ENCODE data around the gene PTCD2.
"Not testable (repeated sequence)": the region's sequence is repeated elsewhere in the genome, so short reads cannot be mapped to it uniquely, and the experiment has no call there.

The PTCD2 gene

DNA sequence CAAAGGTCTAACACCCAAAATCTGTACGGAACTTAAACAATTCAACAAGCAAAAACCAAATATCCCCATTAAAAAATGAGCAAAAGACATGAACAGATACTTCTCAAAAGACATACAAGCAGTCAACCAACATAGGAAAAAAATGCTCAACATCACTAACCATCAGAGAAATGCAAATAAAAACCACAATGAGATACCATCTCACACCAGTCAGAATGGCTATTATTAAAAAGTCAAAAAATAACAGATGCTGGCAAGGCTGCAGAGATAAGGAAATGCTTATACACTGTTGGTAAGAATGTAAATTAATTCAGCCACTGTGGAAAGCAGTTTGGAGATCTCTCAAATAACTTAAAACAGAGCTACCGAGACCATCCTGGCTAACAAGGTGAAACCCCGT lies 22.0 kb upstream of the PTCD2 start:
- not testable (repeated sequence) for DNase-seq

DNA sequence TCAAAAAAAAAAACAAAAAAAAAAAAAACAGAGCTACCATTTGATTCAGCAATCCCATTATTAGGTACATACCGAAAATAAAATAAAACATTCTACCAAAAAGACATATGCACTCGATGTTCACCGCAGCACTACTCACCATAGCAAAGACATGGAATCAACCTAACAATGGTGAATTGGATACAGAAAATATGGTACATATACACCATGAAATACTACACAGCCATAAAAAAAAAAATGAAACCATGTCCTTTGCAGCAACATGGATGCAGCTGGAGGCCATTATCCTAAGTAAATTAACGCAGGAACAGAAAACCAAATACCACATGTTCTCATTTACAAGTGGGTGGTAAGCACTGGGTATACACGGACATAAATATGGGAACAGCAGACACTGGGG lies 21.5 kb upstream of the PTCD2 start:
- no peak for DNase-seq

DNA sequence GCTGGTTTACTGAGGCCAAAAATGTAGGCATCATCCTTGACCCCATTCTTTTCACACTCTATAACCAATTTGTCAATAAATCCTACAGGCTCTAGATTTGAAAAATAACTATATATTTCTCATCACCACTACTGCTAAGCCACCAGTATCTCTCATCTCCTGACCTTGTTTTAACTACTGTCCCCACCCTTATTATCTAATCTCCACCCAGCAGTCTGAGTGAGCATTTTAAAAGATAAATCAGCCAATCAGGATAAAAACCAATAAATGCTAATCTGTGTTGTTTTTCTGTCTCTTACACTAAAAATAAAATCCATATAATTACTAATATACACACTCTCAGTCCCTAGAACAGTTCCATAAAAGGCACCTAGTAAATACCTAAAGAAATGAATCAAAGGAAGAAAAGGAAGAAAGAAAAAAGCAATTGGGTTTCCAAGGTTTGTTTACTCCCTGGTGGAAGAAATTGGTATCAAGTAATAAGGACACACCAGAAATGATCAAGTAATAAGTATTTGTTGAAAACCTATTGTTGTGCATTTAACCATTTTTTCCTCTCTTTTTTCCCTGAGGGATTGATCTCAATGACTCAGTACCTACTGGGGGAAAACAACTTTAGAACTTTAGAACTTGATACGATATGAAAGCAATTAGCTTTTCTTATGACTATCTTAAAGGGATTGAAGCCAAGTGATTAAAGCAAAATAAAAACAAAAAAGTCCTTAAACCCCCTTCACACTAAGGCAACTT lies 19.4 kb upstream of the PTCD2 start:
- no peak for DNase-seq

DNA sequence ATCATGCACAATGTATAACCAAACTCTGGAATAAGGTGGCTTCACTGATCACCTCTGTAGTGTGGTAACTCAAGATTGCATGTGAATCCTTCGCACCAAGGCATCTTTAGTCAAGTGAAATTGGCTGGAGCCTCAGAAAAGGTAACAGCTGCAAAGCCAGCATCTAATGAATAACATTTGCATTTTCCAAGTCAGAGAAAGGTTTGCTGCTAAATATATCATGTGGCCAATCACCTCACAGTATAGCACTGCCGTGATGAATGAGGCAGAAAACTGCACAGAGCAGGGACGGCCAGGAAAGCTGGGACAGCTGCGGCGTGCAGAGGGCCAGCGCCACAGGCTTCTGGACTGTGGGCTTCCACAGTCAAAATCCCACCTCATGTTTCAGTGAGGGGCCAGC lies 18.6 kb upstream of the PTCD2 start:
- no peak for DNase-seq

DNA sequence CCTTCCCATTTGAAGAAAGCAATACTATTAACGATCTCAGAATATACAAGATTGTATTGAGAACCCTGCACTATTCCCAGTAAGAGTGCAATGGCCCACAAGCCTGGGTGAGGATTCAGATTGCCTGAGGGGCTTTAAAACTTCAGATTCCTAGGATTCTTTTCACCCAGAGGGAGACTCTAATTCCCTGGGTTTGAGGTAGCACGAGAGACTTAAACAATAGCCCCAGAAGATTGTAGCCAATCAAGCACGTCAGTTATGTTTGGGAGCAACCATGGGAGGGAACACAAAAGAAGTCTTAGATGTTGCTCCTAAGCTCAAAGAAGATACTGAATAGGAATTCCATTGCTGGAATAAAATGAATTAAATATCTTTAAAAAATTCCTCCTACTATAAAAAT lies 18.0 kb upstream of the PTCD2 start:
- DNase-seq, result no peak

DNA sequence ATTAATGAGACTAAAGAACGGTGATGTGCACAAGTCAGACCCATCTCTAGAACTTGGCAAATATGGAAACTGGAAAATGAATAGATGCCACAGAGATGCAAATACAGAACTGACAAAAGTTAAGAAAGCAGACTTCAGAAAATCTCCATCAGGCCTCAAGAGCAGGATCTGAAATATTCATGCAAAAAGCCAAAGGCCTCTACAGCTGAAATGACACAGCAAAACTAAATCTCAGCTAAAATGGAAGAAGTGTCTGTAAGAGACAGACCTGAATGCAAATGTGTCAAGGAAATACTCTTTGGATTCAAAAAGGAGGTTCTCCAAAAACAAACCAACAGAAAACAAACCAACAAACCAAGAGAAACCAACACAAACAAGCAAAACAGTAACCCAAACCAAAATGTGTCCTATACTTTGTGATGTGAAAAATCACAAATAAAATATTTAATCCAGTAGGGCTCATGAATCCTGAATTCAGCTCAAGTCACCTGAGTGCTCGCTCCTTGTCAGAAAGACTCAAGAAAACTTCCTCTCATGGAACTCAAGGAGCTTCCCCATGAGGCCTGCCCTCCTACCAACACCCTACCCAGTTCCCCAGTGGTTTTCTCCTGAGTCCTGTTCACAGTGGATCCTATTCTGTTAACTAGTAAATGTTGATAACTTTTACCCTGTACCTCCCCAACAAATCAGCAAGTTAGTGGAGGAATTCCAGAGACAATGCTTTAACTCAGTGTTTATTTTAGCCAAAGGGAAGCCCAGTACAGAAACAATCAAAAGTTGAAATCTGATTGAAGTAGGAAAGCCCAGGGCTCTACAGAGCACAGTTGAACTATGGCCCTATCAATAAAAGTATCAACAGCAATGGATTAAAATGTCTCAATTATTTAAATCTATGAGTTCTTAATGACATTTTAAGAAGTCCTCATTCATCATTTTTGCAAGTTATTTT lies 14.7 kb upstream of the PTCD2 start:
- no peak for DNase-seq

DNA sequence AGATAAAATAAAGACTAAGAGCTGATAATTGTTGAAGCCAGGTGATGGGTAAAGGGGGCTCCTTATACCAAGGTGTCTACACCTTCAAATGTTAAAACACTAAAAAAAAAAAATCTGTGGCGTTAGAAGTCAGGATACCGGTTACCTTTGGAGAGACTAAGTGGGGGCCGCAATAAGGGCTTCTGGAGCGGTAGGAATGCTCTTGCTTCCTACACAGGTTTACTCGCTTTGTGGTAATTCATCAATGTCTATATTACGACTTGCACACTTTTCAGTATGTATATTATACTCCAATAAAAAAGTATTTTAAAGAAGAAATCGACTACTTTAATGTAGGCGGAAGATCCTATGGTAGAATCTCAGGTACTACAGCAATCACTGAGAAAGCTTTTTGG lies 12.6 kb upstream of the PTCD2 start:
- peak; percentile 53 for DNase-seq

DNA sequence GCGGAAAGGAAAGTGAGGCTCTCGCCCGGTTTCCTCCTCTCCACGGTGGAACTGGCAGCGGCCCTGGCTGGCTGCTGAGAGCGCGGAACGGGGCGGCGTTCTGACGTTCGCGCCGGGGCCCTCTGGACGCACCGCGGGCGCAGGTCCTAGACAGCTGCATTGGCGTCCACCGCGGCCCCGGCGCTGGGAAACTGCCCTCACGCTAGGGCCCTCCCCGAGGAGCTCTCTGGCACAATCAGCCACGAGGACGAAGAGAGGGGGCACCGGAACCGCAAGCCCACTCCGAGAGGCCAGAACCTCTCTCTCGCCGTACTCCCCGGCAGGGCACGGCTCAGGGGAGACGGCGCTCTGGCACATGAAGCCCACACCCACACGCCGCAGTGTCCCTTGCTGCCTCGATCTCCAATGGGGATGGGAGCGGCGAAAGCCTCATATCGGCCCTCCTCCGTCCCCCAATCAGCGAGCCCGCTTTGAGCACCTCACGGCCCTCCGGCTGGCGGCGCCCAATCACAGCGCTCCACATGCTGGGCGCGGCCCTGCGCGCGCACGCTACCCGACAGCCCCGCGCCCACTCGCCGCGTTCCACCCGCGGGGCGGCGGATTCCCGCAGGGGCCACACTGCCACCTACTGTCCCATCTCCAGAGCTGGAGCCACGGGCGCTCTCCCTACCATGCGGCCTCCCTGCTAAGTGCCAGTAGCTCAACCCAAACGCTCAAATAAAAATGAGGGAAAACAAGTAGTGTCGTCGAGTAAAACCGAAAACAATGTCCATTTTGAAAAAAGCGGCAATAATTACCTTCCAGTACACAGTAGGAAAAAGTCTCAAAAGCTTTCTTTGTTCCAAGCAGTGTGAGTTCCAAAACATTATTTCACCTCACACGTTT lies 12.0 kb upstream of the PTCD2 start:
- peak; percentile 94 for DNase-seq

DNA sequence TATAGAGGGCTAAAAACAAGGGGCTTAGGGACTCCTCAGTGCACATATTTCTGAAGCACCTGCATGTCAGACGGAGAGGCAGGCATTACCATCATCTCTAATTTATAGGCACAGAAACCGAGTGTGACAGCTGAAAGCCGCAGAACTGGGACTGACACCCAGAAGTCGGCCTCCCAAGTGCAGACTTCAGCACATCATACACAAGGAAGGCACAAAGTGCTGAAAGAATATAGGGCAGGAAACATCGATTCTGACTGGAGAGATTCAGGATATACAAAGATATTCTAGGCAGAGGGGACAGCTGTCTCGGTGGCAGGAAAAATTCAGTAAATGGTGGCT lies 11.4 kb upstream of the PTCD2 start:
- no peak for DNase-seq

DNA sequence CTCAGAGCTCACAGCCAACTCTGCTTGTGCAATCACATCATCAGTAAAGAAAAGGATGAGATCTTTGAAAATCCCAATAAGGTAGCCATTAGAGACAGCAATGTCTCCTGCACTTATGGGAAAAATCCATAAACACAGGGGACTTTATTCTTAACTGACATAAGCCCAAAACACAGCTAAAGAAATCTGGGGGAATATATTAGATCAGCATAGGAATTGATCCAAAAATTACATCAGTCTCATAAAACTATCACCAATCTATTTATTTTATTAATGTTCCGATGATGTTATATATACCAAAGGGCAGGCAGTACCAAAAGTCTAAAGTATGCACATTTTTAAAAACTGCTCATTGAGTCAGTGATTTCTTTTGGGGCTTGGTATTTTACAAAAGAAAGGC lies 7.0 kb upstream of the PTCD2 start:
- no peak for DNase-seq

DNA sequence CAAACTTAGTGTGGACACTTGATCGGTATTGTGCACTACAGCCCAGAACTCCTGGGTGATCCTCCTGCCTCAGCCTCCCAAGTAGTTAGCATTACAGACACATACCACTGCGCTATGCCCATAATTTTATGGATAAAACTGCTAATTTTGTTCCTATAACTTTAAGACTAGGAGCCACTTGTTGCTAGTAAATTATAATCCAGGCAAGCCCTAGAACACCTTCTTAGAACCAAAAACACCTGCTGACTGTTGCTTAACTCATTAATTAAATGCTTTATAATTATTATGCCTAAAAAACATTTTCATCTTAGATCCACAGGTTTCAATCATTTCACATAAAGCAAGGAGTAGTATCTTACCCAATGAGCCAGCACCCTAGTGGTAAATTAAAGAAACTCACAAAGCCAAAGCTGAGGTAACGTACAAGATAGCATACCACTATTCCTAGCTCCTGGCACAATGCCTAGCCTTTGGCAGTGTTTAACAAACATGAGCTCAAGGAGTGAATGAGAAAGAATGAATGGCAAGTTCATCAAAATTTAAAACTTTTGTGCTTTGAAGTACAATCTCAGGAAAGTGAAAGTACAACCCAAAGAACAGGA lies 5.5 kb upstream of the PTCD2 start:
- peak; percentile 5 for DNase-seq

DNA sequence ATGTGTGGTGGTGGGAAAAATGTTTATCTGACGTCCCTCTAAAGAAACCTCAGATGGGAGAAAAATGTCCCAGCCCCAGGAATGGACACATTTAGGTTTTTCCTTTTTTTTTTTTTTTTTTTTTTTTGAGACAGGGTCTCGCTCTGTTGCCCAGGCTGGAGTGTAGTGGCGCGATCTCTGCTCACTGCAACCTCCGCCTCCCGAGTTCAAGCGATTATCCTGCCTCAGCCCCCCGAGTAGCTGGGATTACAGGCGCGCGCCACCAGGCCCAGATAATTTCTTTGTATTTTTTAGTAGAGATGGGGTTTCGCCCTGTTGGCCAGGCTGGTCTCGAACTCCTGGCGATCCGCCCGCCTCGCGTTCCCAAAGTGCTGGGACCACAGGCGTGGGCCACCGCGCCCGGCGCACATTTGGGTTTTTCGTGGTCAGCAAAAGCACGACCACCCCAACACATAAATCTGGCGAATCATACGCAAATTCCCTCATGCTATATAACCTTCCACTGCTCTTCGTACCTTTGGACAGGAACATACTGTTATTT lies 668 bp upstream of the PTCD2 start:
- DNase-seq, result not testable (repeated sequence)

DNA sequence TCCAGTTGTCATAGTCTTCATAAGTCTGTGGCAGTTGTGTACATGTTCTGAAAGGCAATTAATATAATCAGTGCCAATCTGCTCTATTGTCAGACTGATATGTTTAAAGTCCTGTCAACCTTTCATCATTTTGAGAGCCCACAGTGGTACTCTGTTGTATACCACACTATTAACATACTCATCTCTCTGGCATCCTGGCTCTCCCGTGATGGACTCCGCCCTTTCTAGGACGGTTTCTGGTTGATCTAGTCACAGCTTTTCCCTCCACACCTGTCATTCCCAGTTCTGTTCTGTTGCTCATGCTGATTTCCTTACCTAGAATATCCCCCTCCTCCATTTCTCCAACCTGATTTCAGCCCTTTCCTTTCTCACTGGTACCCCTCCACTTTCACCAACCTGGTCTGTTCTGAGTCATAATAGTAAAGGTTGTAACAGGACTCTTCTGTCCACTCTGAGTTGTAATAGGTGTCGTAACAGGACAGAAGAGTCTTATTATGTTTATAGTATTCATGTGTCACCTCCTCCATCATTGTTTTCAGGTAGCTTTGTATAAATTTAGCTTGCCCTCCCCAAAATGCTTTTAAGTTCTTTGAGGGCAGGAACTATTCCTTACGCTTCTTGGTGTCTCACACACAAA lies 4.1 kb downstream of the PTCD2 start:
- DNase-seq, result no peak

DNA sequence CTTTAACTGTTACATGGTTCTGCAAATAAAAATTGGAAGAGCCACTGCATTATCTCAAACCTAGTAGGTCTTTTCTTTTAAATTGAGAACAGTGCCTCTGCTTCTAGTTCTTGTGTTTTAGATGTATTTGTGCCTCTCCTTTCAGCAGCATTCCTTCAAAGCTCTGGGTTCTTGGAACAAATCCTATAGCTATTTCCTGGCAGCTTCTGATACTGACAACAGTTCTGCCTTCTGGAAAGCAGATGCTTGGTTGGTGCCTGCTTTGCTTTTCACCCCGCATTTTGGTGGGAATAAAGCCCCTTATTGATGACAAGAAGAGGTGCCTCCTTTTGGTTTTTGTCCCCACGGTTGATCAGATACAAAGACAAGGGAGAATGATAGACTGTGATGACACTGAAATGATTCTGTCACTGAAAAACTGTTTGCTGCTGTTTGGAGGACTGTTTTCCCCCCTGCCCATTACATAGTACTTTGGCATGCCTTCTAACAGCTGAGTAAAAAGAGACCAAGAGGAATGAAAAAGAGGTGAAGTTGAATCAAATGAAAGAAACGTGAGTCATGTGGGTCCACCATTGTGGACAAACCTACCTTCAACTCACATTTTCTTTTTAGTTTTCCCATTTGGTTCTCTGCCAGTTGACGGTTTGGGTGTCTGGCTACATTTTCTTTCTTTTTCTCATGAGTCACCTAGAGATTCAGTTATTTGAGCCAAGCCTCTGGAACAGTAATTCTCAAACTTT lies 5.6 kb downstream of the PTCD2 start:
- no peak for DNase-seq

DNA sequence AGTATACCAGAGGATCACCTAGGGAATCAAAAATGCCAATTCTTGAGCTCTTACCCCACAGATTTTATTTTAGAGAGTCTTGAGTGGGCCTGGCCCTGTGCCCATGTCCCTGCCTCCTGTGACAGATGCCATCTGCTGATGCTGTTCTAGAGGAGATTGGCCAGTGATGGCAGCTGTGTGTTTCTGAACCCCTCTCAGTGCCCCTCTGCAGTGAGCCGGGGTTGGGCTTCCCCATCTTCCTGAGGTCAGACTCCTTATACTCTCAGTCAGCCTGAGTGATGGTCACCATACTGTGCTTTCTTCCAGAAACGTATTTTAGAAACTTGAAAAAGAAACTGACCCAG lies 6.1 kb downstream of the PTCD2 start:
- no peak for DNase-seq

DNA sequence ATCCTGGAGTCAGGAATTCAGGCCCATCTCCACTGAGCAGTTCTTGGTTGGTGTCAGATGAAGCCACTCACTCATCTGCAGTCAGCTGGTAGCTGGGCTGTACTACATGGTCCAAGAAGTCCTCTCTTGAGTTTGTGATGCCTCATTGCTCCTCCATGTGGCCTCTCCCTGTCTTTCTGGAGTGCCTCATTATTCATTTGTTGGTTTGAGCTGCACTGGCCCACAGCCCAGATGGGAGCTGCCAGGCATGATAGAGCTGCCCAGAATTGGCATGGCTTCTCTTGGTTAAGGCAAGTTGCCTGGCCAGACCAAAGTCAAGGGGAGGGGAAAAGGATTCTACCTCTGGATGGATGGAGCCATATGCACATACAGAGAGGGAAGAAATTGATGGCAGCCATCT lies 8.0 kb downstream of the PTCD2 start:
- DNase-seq, result peak; percentile 86

DNA sequence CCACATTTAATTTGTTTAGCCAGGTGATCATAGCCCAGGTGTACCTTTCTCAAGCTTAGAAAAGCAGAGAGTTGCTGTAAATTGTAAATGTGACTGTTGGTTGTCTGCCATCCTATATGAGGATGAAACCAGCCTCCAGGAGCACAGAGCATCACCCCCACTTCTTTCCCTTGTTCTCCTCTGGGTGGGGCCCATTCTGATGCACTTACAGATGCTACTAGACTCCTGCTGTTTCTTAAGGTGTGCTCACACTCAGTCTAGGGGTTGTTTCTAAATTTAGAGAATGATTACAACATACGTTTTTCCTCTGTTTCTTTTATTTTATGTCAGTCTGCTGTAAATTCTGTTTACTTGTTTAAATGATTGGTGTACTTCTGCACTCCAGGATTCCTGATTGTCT lies 10.5 kb downstream of the PTCD2 start:
- DNase-seq, result no peak

DNA sequence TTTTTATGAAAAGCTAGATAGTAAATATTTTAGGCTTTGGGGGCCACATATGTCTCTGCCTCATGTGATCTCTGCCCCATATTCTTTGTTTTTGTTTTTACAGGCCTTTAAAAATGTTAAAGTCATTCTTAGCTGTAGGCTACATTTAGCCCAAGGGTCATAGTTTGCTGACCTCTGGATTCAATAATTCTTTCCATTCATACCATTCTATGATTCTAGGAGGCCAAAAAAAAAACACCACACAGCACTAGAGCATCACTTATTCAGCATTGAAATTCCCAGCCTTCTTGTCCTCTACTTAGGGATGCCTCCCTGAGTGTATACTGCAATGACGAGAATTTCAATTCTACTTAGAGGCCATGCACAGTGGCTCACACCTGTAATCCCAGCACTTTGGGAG lies 17.0 kb downstream of the PTCD2 start:
- DNase-seq, result no peak

DNA sequence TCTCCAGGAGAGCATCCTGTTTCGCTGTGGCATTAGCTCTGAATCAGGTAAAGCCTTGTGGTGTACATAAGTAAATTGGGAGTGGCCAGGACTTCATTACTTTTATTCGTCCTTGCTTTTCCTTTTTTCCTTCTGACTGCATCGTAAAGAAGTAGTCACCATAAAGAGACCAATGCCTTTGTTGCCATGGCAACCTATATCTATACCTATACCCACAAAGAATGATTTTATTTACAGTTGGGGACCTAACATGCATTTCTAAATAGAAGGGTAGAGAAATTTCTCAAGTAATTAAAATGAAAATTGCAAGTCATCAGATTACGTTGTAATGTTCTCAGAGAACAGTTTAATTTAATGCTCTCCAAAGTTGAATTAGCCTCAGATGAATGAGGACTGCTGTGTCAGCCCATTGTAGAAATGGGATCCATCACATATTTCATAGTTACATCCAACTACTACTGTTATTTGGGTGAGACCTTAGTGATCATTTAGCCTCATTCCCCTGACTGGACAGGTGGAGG lies 18.6 kb downstream of the PTCD2 start:
- DNase-seq, result no peak

DNA sequence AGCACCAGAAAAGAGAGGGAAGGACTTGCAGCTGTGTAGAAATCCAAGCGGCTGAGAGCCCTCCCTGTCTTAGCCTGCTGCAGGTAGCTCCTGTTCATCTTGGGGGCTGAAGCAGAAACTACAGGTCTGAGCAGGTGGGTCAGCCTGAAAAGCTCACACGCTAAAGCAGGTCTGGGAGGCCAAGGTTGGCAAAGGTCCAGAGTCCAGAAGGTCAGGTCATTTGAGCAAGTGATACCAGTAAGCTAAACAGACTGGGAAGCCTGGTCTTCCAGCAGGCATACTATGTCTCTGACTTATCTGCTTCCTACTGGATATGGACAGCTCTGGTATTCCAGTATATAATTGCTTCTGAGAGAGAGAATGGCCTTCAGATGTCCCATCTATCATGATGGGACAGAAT lies 26.2 kb downstream of the PTCD2 start:
- no peak for DNase-seq

DNA sequence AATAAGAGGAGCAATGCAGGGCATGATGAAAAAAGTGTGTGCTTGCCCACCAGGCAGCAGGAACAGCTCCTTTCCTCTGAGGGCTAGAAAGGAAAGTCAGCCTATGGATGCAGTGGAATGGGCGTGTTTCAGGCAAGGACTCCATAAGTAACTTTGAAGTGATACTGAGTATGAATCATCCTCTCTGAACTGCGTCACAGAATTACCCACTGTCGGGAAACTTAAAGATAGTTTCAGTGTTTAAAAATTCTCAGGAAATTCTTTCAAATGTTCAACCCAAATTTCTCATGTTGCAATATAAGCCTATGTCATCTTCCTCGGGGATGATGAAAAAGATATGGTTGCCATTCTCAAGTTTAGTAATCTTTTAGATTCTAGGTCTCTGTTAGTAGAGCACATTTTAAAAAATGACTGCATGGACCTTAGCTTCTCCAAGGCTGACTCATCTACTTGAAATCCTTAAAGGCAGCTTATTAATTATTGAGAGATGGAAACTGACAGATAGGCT lies 27.7 kb downstream of the PTCD2 start:
- DNase-seq, result no peak

Data from NCI-H1092 treated with DMSO at 0.1 percent for 48 hours (cell line).